ENCODE data around the gene MYOF. TPM values are rescaled to one million over a fixed set of nuclear protein-coding genes. Genes with fewer than 3 reads are reported as not detected.

Gene MYOF
- total and polyA plus RNA-seq, 9 of the 15 experiments (the other 6 are each of a cell fraction or from before 2014, with no cell fraction given) = 0.06 to 0.27 TPM; not detected in 7

DNA sequence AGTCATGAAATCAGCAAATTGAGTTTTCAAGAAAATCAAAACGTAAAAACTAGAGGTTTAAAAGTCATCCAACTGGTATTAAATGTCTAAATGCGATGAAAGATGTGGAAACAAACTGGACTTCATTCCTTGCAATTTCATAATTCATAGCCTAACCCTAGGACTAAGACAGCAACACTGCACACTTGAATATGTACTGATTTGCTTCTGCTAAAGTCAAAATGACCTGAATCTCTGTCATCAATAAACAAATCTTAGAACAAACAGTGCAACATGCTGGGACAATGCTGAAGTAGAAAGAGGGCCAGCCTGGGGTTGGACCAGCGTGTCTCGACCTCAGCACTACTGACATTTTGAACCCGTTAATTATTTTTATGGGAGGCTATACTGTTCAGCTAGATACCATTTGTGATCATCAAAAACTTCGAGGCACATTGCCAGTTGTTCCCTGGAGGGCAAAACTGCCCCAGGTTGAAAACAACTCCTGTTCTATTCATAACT, 47.1 kb downstream of the MYOF start:
- intact Hi-C loops (cut with micrococcal nuclease) = no loop called here
- ChIA-PET POLR2A (no interaction called here), CTCF (ENCODE audit: low intra/inter-chr PET ratio) (no interaction called here)
- H3K4me3 ChIP-seq = no peak overlapping the region
- in situ Hi-C loops (cut with MboI) = no loop called here
- no peak for DNase-seq (ENCODE audit: extremely low read depth in 1 of 4, low spot score in 3 of 4)
- H3K27ac ChIP-seq (ENCODE audit: extremely low read depth, low read depth, low read length) = no peak overlapping the region
- no peaks in the 10 kb centered on the region for H4K20me1 ChIP-seq (replicated peaks; ENCODE audit: control insufficient read depth, insufficient read depth, low read length)
- no peak overlapping the region for H3K4me2 ChIP-seq (ENCODE audit: insufficient read depth, low read length)
- H3K79me2 ChIP-seq (ENCODE audit: control insufficient read depth, insufficient read depth, low read length) = no peaks in the 10 kb centered on the region
- 3% methylated on average over 6 of the region's 6 CpGs for WGBS (ENCODE audit: insufficient coverage, low coverage, missing lambda C conversion rate)
- no peaks in the 10 kb centered on the region; a peak in 2 of 5 replicates for H3K4me1 ChIP-seq (replicated peaks in 1 of 2; ENCODE audit: control insufficient read depth in 2 of 2, insufficient read depth in 2 of 2, low read length in 2 of 2)
- no peak overlapping the region for H3K9ac ChIP-seq (ENCODE audit: insufficient read depth in 1 of 2, low read depth in 2 of 2, low read length in 2 of 2)
- H3K9me3 ChIP-seq (replicated peaks; ENCODE audit: control insufficient read depth, insufficient read depth, low read depth, low read length) = no peaks in the 10 kb centered on the region
- ATAC-seq = no peak
- H3K9me1 ChIP-seq (ENCODE audit: control insufficient read depth, insufficient read depth, low read length) = no peaks in the 10 kb centered on the region
- FAIRE-seq = no peak
- no TSS peak for BruUV-seq (replicated peaks)
- peaks cover 5 to 17% of the 10 kb centered on the region in 2 experiments; a peak in 4 of 5 replicates for H3K27me3 ChIP-seq (ENCODE audit: control insufficient read depth in 2 of 2, insufficient read depth in 2 of 2, low read length in 2 of 2)
- H3K36me3 ChIP-seq (ENCODE audit: control insufficient read depth, insufficient read depth, low read length) = no peaks in the 10 kb centered on the region
- no peak for TF ChIP-seq KHSRP (IDR thresholded peaks at IDR 0.05)
- TF ChIP-seq PCBP2 (IDR thresholded peaks at IDR 0.05; ENCODE audit: low read depth, low read length, poor library complexity, severe bottlenecking) = no peak
- no peak for TF ChIP-seq KDM5B (IDR thresholded peaks at IDR 0.05; ENCODE audit: insufficient replicate concordance, low read depth, low read length)
- TF ChIP-seq WHSC1 (IDR thresholded peaks at IDR 0.05; ENCODE audit: low read length) = no peak
- TF ChIP-seq, protein P1, sequence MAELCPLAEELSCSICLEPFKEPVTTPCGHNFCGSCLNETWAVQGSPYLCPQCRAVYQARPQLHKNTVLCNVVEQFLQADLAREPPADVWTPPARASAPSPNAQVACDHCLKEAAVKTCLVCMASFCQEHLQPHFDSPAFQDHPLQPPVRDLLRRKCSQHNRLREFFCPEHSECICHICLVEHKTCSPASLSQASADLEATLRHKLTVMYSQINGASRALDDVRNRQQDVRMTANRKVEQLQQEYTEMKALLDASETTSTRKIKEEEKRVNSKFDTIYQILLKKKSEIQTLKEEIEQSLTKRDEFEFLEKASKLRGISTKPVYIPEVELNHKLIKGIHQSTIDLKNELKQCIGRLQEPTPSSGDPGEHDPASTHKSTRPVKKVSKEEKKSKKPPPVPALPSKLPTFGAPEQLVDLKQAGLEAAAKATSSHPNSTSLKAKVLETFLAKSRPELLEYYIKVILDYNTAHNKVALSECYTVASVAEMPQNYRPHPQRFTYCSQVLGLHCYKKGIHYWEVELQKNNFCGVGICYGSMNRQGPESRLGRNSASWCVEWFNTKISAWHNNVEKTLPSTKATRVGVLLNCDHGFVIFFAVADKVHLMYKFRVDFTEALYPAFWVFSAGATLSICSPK (IDR thresholded peaks at IDR 0.05; ENCODE audit: borderline replicate concordance) = no peak
- TF ChIP-seq SP2 (IDR thresholded peaks at IDR 0.05; ENCODE audit: extremely low read depth, low read depth, low read length, poor library complexity, severe bottlenecking) = no peak
- no peak for TF ChIP-seq GATAD2B (IDR thresholded peaks at IDR 0.05; ENCODE audit: borderline replicate concordance)
- TF ChIP-seq ZKSCAN3 (CRISPR knock-in tag; IDR thresholded peaks at IDR 0.05) = no peak
- no peak for TF ChIP-seq KLF16 (IDR thresholded peaks at IDR 0.05)
- no peak for TF ChIP-seq STAT5B (CRISPR knock-in tag; IDR thresholded peaks at IDR 0.05)
- no peak for TF ChIP-seq CBFB (CRISPR knock-in tag; IDR thresholded peaks at IDR 0.05)
- TF ChIP-seq, protein P2, sequence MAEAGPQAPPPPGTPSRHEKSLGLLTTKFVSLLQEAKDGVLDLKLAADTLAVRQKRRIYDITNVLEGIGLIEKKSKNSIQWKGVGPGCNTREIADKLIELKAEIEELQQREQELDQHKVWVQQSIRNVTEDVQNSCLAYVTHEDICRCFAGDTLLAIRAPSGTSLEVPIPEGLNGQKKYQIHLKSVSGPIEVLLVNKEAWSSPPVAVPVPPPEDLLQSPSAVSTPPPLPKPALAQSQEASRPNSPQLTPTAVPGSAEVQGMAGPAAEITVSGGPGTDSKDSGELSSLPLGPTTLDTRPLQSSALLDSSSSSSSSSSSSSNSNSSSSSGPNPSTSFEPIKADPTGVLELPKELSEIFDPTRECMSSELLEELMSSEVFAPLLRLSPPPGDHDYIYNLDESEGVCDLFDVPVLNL (CRISPR knock-in tag; IDR thresholded peaks at IDR 0.05; ENCODE audit: low read depth) = no peak
- no peak for TF ChIP-seq ZNF408 (CRISPR knock-in tag; IDR thresholded peaks at IDR 0.05; ENCODE audit: low read depth)
- TF ChIP-seq SMAD1 (IDR thresholded peaks at IDR 0.05; ENCODE audit: low read depth, low read length, partially characterized antibody) = no peak
- no peak for TF ChIP-seq EWSR1 (IDR thresholded peaks at IDR 0.05; ENCODE audit: borderline replicate concordance, low read depth, partially characterized antibody)
- TF ChIP-seq, protein P3, sequence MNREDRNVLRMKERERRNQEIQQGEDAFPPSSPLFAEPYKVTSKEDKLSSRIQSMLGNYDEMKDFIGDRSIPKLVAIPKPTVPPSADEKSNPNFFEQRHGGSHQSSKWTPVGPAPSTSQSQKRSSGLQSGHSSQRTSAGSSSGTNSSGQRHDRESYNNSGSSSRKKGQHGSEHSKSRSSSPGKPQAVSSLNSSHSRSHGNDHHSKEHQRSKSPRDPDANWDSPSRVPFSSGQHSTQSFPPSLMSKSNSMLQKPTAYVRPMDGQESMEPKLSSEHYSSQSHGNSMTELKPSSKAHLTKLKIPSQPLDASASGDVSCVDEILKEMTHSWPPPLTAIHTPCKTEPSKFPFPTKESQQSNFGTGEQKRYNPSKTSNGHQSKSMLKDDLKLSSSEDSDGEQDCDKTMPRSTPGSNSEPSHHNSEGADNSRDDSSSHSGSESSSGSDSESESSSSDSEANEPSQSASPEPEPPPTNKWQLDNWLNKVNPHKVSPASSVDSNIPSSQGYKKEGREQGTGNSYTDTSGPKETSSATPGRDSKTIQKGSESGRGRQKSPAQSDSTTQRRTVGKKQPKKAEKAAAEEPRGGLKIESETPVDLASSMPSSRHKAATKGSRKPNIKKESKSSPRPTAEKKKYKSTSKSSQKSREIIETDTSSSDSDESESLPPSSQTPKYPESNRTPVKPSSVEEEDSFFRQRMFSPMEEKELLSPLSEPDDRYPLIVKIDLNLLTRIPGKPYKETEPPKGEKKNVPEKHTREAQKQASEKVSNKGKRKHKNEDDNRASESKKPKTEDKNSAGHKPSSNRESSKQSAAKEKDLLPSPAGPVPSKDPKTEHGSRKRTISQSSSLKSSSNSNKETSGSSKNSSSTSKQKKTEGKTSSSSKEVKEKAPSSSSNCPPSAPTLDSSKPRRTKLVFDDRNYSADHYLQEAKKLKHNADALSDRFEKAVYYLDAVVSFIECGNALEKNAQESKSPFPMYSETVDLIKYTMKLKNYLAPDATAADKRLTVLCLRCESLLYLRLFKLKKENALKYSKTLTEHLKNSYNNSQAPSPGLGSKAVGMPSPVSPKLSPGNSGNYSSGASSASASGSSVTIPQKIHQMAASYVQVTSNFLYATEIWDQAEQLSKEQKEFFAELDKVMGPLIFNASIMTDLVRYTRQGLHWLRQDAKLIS (CRISPR knock-in tag; IDR thresholded peaks at IDR 0.05) = no peak
- no peak overlapping the region for H2AFZ ChIP-seq (ENCODE audit: low read depth, low read length)

Measured in K562 (cell line).